GM15510 (cell line): ENCODE data around the gene ADGRB3.

ENCODE experiments used
- POLR2A ChIP-seq: IDR thresholded peaks from 3 replicates; pipeline ENCODE4 v1.6.1; 2011; ENCODE audit warnings: borderline replicate concordance; ENCODE audit not compliant: insufficient read length; ENCODE audit errors: extremely low read depth

Gene ADGRB3

GRCh38 chr6:69122407-69122773, 487.3 kb downstream of the ADGRB3 start:
- no peak for TF ChIP-seq POLR2A

- TF ChIP-seq POLR2A, result no peak
Observed at GRCh38 chr6:69128411-69128810, 493.3 kb downstream of the ADGRB3 start.

- TF ChIP-seq POLR2A, result no peak
Observed at GRCh38 chr6:69129046-69129445, 494.0 kb downstream of the ADGRB3 start.

- TF ChIP-seq POLR2A, result no peak
Observed at GRCh38 chr6:69135927-69136326, 500.8 kb downstream of the ADGRB3 start.

- TF ChIP-seq POLR2A, result no peak
Observed at GRCh38 chr6:69138148-69138547, 503.1 kb downstream of the ADGRB3 start.

GRCh38 chr6:69138893-69139494, 503.9 kb downstream of the ADGRB3 start:
- no peak for TF ChIP-seq POLR2A

GRCh38 chr6:69145062-69145461, 510.0 kb downstream of the ADGRB3 start:
- no peak for TF ChIP-seq POLR2A

- no peak for TF ChIP-seq POLR2A
Observed at GRCh38 chr6:69146385-69146784, 511.3 kb downstream of the ADGRB3 start.

- TF ChIP-seq POLR2A, result no peak
Observed at GRCh38 chr6:69155467-69155866, 520.4 kb downstream of the ADGRB3 start.

- no peak for TF ChIP-seq POLR2A
Observed at GRCh38 chr6:69162811-69163210, 527.7 kb downstream of the ADGRB3 start.

- TF ChIP-seq POLR2A, result no peak
Observed at GRCh38 chr6:69164564-69165229, 529.6 kb downstream of the ADGRB3 start.

- TF ChIP-seq POLR2A, result no peak
Observed at GRCh38 chr6:69179681-69180080, 544.6 kb downstream of the ADGRB3 start.

- no peak for TF ChIP-seq POLR2A
Observed at GRCh38 chr6:69180361-69181067, 545.4 kb downstream of the ADGRB3 start.

GRCh38 chr6:69181964-69182363, 546.9 kb downstream of the ADGRB3 start:
- TF ChIP-seq POLR2A, result no peak

GRCh38 chr6:69185276-69185675, 550.2 kb downstream of the ADGRB3 start:
- no peak for TF ChIP-seq POLR2A

GRCh38 chr6:69202768-69203167, 567.7 kb downstream of the ADGRB3 start:
- TF ChIP-seq POLR2A, result no peak
